Measurements from ENCODE around the gene ZNF23. TPM values are rescaled to one million over a fixed set of nuclear protein-coding genes. Genes with fewer than 3 reads are reported as not detected.
A peak's percentile ranks its signal among the peaks of the same experiment; 100 is the strongest.

The ZNF23 gene
- total RNA-seq, 4 donors from 2014 or later = 2.5 to 7.4 (median 3.4) TPM

DNA sequence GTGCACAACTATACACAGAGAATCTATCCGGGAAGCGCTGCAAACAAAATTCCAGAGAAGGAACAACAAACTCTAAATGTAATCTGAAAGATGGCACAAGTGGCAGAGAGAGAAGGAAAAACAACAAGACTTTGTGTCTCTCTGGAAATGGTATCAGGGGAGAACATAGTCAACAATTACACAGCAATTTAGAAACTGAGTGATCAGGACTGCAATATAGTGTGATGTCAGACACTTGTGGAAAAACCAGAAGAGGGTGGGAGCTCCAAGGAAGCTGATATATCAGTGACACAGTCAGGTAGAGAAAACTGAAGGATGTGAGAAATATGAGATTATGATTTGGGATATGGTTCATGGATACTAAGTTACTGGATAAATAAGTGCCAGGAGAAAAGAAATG, 18.9 kb upstream of the ZNF23 start:
- TF ChIP-seq CTCF (IDR thresholded peaks at IDR 0.05) (no peak), POLR2A (IDR thresholded peaks at IDR 0.05) (no peak)
- peaks cover 0 to 17% (median 7%) of the 10 kb centered on the region in 3 donors for H3K4me1 ChIP-seq
- intact Hi-C loops (cut with DNase I) = no loop called here
- DNase-seq = no peak
- H3K9me3 ChIP-seq = no peaks in the 10 kb centered on the region
- no peak overlapping the region for H3K4me3 ChIP-seq
- H3K27me3 ChIP-seq = no peaks in the 10 kb centered on the region
- no peak overlapping the region for H3K27ac ChIP-seq
- H3K36me3 ChIP-seq = peaks cover 0 to 30% (median 0%) of the 10 kb centered on the region in 3 donors
- 90 to 95% methylated on average over 2 of the region's 2 CpGs for WGBS, 2 donors

- intact Hi-C loops (cut with DNase I) = no loop called here
- DNase-seq = no peak
- no peaks in the 10 kb centered on the region for H3K9me3 ChIP-seq
Measured at GRCh38 chr16:71479420-71479819, 17.4 kb upstream of the ZNF23 start.

GRCh38 chr16:71476457-71477124, 14.5 kb upstream of the ZNF23 start:
- 89 to 91% methylated on average over 4 of the region's 4 CpGs for WGBS, 2 donors

More at GRCh38 chr16:71479420-71479819, 17.4 kb upstream of the ZNF23 start:
- peaks cover 0 to 45% (median 0%) of the 10 kb centered on the region in 3 donors for H3K36me3 ChIP-seq
- H3K27ac ChIP-seq = no peak overlapping the region
- H3K27me3 ChIP-seq = no peaks in the 10 kb centered on the region
- peaks cover 0 to 11% (median 3%) of the 10 kb centered on the region in 3 donors for H3K4me1 ChIP-seq
- TF ChIP-seq POLR2A (IDR thresholded peaks at IDR 0.05) (no peak), CTCF (IDR thresholded peaks at IDR 0.05) (peak in 2 of 6 experiments; percentile 19 to 34)
- no peak overlapping the region for H3K4me3 ChIP-seq
- WGBS, 2 donors = 60 to 75% methylated on average over 3 of the region's 3 CpGs

GRCh38 chr16:71474864-71475263, 12.8 kb upstream of the ZNF23 start:
- WGBS, 2 donors = 64 to 76% methylated on average over 2 to 3 of the region's 3 CpGs
- no peaks in the 10 kb centered on the region for H3K9me3 ChIP-seq
- H3K27ac ChIP-seq = no peak overlapping the region
- H3K27me3 ChIP-seq = no peaks in the 10 kb centered on the region
- H3K4me3 ChIP-seq = no peak overlapping the region
- TF ChIP-seq POLR2A (IDR thresholded peaks at IDR 0.05) (no peak), CTCF (IDR thresholded peaks at IDR 0.05) (no peak)
- DNase-seq = no peak
- H3K36me3 ChIP-seq = peaks cover 0 to 67% (median 0%) of the 10 kb centered on the region in 3 donors
- no peaks in the 10 kb centered on the region for H3K4me1 ChIP-seq
- intact Hi-C loops (cut with DNase I) = no loop called here

More at GRCh38 chr16:71476457-71477124, 14.5 kb upstream of the ZNF23 start:
- Histone ChIP-seq H3K4me3 (no peak overlapping the region), H3K4me1 (no peaks in the 10 kb centered on the region), H3K27ac (no peak overlapping the region), H3K9me3 (no peaks in the 10 kb centered on the region), H3K27me3 (no peaks in the 10 kb centered on the region), H3K36me3 (peaks cover 0 to 66% (median 0%) of the 10 kb centered on the region in 3 donors)
- TF ChIP-seq CTCF (IDR thresholded peaks at IDR 0.05) (no peak), POLR2A (IDR thresholded peaks at IDR 0.05) (no peak)
- intact Hi-C loops (cut with DNase I) = no loop called here
- no peak for DNase-seq

- Histone ChIP-seq H3K27ac (no peak overlapping the region), H3K27me3 (no peaks in the 10 kb centered on the region), H3K4me1 (no peaks in the 10 kb centered on the region), H3K9me3 (no peaks in the 10 kb centered on the region), H3K4me3 (no peak overlapping the region), H3K36me3 (peaks cover 0 to 66% (median 0%) of the 10 kb centered on the region in 3 donors)
- intact Hi-C loops (cut with DNase I) = no loop called here
- no peak for DNase-seq
- 94 to 98% methylated on average over 5 of the region's 5 CpGs for WGBS, 2 donors
- TF ChIP-seq CTCF (IDR thresholded peaks at IDR 0.05) (no peak), POLR2A (IDR thresholded peaks at IDR 0.05) (no peak)
Measured at GRCh38 chr16:71473891-71474290, 11.8 kb upstream of the ZNF23 start.
